AG04449 (cell line): ENCODE data around the gene TRIML1.
"Not testable (repeated sequence)": the region's sequence is repeated elsewhere in the genome, so short reads cannot be mapped to it uniquely, and the experiment has no call there.

Experiments used
- CTCF ChIA-PET: fragments of 350-600 bp; formaldehyde crosslinking; extraction: SDS; loops from one replicate; lab custom pipeline; 2021; ENCODE audit warnings: antibody characterized with exemption; lab: Yijun Ruan, JAX
- POLR2A ChIA-PET: fragments of 400-600, 350-600 bp; formaldehyde crosslinking; extraction: SDS; loops from one replicate; lab custom pipeline; 2020; ENCODE audit warnings: antibody characterized with exemption, inconsistent platforms; lab: Yijun Ruan, JAX
- DNase-seq: peaks from one replicate; pipeline ENCODE4 v3.0.0-alpha.2; 2010; ENCODE audit warnings: low read depth, low spot score
- H3K4me3 ChIP-seq: 2 replicates; pipeline ENCODE4 v1.5.1; 2011; ENCODE audit warnings: low read depth, mild to moderate bottlenecking, control low read depth, low read length
- CTCF ChIP-seq: IDR thresholded peaks from one replicate; pipeline ENCODE4 v1.5.1; 2011; ENCODE audit warnings: mild to moderate bottlenecking, moderate library complexity, low read length, control low read depth, inconsistent platforms; ENCODE audit not compliant: insufficient read depth; ENCODE audit errors: missing control alignments

Gene TRIML1

GRCh38 chr4:188145601-188146000, 6.4 kb downstream of the TRIML1 start:
- ChIA-PET POLR2A (no interaction called here), CTCF (no interaction called here)
- H3K4me3 ChIP-seq = no peak overlapping the region
- DNase-seq = no peak
- TF ChIP-seq CTCF = no peak

- TF ChIP-seq CTCF = no peak
- no peak for DNase-seq
- H3K4me3 ChIP-seq = no peak overlapping the region
- ChIA-PET POLR2A (no interaction called here), CTCF (no interaction called here)
These were observed 7.4 kb downstream of the TRIML1 start for GRCh38 chr4:188146618-188147017.

GRCh38 chr4:188147176-188147575, 7.9 kb downstream of the TRIML1 start:
- TF ChIP-seq CTCF = no peak
- ChIA-PET POLR2A (no interaction called here), CTCF (no interaction called here)
- H3K4me3 ChIP-seq = no peak overlapping the region
- DNase-seq = no peak

GRCh38 chr4:188147776-188148175, 8.5 kb downstream of the TRIML1 start:
- no peak for TF ChIP-seq CTCF

GRCh38 chr4:188154668-188155405, 15.6 kb downstream of the TRIML1 start:
- TF ChIP-seq CTCF = no peak
- H3K4me3 ChIP-seq = no peak overlapping the region
- DNase-seq = no peak
- ChIA-PET POLR2A (no interaction called here), CTCF (no interaction called here)

More at GRCh38 chr4:188147776-188148175, 8.5 kb downstream of the TRIML1 start:
- CTCF ChIA-PET = no interaction called here
- POLR2A ChIA-PET = no interaction called here
- no peak for DNase-seq
- no peak overlapping the region for H3K4me3 ChIP-seq

GRCh38 chr4:188158336-188158735, 19.1 kb downstream of the TRIML1 start:
- no peak for TF ChIP-seq CTCF
- DNase-seq = no peak
- ChIA-PET POLR2A (no interaction called here), CTCF (no interaction called here)
- no peak overlapping the region for H3K4me3 ChIP-seq

GRCh38 chr4:188159513-188160226, 20.4 kb downstream of the TRIML1 start:
- H3K4me3 ChIP-seq, CTCF ChIA-PET, POLR2A ChIA-PET, DNase-seq: not testable (repeated sequence)
